HG02981 (cell line): ENCODE results near the gene YRDC.

Experiments used
- ATAC-seq: cut with Tn5 transposase; IDR thresholded peaks from one replicate; pipeline ENCODE4 v1.9.1; 2021; ENCODE audit warnings: mild to moderate bottlenecking, moderate library complexity; ENCODE audit not compliant: unreplicated experiment

YRDC gene, protein sequence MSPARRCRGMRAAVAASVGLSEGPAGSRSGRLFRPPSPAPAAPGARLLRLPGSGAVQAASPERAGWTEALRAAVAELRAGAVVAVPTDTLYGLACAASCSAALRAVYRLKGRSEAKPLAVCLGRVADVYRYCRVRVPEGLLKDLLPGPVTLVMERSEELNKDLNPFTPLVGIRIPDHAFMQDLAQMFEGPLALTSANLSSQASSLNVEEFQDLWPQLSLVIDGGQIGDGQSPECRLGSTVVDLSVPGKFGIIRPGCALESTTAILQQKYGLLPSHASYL

DNA sequence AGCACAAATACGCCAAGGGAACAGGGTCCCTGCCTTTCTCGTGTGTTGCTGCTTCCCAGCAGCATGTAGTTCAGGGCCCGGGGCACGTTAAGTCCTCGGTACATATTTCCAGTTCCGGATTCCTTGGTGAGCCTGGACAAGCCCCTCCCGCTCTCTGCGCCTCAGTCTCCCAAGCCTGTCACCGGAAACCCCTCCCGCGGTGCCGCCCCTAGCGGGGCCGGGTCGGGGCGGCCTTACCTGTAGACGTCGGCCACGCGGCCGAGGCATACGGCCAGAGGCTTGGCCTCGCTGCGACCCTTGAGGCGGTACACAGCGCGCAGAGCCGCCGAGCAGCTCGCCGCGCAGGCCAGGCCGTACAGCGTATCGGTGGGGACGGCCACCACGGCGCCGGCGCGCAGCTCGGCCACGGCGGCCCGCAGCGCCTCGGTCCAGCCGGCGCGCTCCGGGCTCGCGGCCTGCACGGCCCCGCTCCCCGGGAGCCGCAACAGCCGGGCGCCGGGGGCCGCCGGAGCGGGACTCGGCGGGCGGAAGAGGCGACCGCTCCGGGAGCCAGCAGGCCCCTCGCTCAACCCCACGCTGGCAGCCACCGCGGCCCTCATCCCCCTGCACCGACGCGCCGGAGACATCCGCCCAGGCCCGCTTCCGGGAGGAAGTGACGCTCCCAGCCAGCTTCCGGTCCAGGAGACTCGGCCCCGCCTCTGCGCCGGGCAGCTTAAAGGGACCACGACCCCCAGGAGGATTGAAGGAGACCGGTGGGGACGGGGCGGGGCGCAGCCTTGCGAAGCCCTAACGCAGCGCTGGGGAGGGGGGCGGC lies at the start of gene YRDC, which contains the start of gene C1orf122:
Gene YRDC (minus strand): TSS at position 654 of the 814 bp plus-strand sequence. CDS start 28 bp downstream, at position 626.
Gene C1orf122 (plus strand): TSS at position 236 of the 814 bp plus-strand sequence. CDS start 615 bp downstream, outside the sequence.
- peak; percentile 84 for ATAC-seq

DNA sequence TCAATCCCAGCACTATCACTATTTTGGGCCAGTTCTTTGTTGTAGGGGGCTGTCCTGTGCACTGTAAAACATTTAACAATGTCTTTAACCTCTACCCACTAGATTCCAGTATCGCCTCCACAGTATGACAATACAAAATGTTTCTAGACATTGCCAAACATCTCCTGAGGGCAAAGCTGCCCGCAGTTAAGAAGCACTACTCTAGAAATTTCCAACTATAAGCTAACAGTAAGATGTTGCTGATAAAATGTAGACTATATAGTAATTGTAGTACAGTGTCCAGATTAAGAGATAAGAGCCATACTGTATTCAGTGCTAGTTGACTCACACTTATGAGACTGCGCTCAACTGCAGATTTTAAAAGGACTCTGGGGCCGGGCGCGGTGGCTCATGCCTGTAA lies 46.4 kb upstream of the YRDC start:
- no peak for ATAC-seq

DNA sequence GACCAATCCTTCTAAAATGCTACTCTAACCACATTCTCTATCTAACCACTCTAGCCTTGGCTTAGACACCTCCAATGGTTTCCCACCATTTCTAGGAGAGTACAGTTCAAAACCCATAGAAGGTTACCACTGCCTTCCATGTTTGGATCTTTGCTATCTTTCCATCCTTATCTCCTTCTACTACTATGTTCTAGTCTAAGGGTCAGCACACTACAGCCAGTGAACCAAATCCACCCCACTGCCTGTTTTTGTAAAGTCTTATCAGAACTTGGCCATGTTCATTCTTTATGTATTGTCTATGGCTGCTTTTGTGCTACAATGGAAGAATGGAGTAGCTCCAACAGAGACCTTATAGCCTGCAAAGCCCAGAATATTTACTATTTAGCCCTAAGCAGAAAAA lies 45.1 kb upstream of the YRDC start:
- ATAC-seq = no peak

DNA sequence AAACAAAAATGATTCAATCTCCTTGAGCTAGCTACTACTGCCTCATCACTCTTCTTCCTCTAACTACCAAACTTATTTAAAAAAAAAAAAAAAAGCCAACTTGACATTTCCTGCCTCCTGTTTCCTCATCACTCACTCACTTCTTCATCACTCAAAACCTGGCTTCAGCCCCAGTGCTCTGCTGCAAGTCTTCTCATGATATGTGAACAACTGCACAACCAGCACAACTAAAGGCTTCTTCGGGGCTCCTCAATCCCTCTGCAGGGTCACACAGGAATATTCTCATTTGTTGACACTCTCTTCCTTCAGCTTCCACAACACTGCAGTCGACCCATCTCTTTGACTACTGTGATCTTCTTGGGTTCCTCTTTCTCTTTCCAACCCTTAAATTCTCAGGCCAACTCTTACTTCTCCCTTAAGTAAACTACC lies 43.8 kb upstream of the YRDC start:
- no peak for ATAC-seq

DNA sequence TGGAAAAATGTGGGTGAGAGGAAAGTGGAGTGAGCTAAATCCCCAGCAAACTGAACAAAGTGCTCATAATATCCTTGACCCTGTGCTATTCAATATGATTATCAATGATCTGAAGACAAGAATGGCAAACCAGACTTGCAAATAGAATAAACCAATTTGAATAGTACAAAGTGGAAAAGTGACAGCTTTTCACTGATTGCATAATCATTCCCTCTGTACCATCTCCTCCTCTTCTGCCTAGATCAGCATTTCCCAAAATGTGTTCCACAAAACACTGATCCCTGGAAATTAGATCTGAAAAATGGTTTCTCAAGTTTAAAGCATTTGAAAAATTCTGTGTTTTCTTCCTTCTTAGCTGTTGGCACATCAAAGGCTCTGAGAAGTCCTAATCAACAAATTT lies 43.3 kb upstream of the YRDC start:
- no peak for ATAC-seq

DNA sequence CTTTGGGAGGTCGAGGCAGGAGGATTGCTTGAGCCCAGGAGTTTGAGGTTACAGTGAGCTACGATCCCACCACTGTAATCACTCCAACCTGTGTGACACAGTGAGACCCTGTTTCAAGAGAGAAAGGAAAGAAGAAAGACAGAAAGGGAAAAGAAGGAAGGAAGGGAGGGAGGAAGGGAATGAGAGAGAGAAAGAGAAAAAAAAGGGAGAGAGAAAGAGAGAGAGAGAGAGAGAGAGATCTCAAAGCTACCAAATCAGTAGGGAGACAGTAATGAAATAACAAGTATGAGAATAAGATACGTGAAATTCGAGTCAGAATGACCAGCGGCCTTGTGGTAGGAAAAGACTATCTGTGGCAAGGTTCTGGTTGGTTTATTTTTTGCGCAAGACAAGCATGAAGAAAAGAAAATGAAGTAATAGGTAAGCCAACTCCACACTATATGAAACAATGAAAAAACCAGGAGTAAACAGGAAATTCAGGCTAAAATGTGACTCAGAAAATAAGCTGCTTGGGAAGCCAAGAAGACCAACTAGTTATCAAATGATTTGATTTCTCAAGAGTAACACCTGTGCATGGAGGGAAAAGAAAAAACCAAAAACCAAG lies 42.4 kb upstream of the YRDC start:
- ATAC-seq = no peak

DNA sequence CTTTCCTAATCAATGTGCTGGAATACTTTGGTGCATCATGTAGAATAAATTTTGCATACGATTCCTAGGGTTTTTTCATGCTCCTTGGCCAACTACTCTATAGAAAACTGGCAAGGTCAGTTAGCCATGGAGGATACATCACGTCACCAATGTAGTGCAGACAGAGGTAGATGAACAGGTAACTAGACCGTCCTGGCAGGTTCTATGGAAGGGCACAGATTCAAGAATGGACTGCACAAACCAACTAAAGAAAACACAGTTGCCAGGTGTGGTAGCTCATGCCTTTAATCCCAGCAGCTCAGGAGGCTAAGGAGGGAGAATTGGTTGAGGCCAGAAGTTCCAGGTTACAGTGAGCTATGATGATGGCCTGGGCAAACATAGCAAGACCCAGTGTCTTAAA lies 41.5 kb upstream of the YRDC start:
- ATAC-seq = no peak

DNA sequence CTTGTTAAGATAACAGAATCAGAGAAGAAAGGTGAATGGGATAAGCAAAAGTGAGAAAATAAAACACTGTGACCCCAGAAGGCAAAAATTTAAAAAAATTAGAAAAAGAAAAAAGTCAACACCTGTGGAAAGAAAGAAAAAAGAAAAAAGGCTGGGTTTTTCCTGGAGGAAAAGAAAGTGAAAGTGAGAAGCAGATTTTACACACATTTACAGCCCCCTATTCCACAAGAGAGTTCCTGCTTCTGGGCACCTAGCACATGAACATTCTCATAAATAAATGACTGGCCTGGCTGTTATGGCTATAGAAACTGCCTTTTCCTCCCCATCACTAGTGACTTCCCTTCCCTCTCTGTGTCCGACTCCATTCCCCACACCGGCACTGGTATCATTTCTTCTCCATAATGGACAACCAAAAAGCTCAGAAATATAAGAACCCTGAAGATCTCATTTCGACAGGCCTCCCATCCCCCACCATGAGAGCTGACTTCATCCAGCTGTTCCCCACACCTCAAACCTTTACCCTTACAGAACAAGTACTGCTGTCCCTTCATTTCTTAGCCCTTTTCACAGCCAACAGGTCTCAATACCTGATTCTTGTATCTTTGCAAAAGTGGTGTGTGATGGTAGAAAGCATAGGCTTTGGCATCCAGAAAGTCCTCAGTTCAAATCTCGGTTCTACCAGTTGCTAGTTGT lies 38.8 kb upstream of the YRDC start:
- no peak for ATAC-seq

DNA sequence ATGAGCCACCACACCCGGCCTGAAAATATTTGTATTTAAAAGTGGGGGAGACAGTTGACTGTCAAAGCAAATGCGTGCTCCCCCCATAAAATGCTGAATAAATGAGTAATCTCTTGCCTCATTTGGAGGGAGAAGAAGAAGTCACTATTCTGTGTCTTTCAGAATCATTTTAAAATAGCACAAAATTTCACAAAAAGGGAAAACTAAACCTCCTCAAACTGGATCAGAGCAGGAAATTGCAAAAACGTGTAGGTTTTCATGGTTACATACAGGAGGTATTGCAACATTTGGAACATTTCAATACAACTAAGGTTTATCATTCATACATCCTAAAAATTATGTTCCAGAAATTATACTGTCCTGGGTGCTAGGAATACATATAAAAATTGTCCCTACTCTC lies 37.8 kb upstream of the YRDC start:
- no peak for ATAC-seq

DNA sequence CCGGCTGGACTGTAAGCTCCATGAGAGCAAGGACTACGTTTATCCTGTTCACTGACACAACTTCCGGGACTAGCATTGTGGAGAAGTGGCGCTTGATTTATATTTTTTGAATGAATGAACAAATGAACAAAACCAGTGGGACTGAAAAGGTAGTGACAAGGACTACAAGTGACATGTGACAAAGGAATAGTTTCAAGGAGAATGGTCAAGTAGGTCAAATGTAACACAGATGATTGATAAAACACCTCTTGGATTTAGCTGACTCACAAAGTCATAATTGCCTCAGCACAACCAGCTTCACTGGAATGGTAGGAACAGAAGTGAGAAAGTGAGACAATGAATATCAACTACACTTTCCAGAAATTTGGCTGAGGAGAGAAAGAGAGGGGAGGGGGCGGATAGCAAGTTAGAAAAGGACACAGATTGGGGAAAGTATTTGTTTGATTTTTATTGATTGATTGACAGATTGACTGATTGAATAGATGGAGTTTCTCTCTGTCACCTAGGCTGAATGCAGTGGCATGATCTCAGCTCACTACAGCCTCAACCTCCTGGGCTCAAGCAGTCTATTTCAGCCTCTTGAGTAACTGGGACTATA lies 37.1 kb upstream of the YRDC start:
- no peak for ATAC-seq

DNA sequence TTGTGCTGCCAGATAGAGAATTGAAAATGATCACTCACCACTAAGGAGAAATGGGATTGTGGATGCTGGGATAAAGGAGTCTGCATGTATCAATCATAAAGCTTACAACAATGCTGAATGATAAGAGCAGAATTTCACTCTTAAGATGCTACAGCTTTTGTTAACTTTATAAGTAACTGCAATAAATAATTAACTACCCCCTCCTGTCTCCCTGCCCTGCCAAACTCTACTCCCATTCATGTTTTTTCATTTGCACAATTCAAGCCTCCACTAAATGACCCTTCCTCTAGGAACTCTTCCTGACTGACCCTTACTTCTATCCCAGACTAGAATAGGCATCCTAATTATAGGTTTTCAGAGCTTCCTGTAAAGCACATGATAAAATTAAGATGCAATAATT lies 36.5 kb upstream of the YRDC start:
- ATAC-seq = no peak

DNA sequence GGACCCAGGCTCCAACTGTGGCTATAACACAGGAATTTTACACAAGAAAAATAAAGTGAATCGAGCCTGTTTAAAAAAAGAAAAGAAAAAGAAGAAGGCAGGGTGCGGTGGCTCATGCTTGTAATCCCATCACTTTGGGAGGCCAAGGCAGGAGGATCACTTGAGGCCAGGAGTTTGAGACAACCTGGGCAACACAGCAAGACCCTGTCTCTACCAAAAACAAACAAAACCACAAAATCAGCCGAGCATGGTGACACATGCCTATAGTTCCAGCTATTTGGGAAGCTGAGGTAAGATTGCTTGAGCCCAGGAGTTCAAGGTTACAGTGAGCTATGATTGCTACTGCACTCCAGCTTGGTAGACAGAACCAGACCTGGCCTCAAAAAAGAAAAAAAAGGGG lies 33.6 kb upstream of the YRDC start:
- ATAC-seq = no peak

DNA sequence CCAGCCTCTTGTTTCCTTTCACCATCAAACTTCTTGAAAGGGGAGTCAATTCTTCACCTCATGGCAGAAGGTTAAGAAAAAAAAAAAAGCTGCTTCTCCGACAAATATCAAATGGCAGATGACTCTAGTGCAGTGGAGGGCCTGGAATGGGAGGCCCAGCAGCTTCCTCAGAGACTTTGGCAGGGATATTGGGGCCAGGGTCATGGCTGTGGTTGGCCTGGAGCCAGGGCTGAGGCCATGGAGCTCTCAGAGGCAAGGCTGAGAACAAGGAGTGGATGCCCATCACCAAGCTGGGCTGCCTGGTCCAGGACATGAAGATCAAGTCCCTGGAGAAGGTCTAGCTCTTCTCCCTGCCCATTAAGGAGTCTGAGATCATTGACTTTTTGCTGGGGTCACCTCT lies 32.7 kb upstream of the YRDC start:
- no peak for ATAC-seq

DNA sequence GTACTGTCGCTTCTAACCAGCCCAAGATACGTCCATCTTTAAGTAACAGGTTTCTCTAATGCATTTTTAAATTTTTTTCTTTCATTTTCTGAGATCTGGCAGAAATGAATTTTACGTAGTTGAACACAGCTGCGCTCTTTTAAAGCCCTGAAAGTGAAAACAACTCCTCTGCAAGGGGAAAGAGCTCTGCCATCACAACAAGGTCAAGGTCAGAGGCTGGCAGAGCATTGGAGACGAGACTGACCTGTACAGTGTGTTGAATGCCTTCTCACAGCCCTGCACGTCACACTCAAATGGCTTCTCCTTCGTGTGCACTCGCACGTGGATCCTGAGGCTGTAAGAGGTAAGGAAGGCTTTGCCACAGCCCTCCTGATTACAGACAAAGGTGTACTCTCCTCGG lies 31.7 kb upstream of the YRDC start:
- ATAC-seq = no peak

DNA sequence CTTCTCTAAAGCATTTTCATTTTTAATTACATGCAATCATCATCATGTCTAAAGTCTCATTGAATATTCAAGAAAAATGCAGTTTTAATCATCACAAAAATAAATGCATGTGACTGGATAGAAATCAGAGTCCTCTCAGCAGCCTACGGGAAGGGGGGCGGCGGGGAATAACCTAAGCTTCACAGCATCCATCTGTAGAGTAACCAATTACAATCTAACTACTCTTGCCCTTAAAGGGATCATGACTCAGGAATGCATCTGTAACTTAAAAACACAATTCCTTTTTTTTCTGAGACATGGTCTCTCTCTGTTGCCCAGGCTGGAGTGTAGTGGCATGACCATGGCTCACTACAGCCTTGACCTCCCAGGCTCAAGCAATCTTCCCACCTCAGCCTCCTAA lies 28.8 kb upstream of the YRDC start:
- ATAC-seq = no peak

DNA sequence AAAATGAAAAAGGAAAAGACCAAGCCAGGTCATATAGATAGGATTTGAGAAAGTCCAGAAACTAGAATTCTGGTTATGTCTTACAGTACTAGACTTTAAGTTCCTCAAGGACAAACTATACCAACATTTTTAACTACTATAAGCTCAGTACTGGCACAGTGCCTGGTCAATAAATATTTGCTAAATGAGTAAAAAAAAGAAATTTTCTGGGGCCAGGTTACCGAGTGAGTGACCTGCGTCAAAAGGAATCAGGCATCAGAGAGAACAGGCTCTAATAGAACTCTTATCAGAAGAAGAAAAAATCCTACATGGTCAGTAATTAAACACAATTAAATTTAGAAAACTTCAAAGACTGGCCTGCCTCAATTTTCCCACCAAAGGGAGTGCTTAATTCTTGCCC lies 23.8 kb upstream of the YRDC start:
- ATAC-seq = no peak

DNA sequence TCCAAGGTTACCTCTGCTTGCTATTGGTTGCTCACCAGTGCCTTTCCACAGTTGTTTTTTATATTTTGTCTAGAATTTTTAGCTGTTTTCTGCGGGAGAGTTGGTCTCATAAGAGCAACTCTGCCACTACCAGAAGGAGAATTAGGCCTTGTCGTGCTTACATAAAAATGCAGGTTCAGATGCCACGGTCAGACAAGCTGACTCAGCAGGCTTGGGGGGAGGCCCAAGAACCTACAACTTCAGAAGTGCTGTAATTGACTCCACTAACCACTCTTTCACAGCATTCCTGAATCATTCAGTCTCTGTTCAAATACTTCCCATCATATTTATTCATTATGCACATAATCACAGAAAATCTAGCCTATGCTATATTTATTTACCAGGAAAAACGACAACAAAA lies 23.1 kb upstream of the YRDC start:
- ATAC-seq = no peak

DNA sequence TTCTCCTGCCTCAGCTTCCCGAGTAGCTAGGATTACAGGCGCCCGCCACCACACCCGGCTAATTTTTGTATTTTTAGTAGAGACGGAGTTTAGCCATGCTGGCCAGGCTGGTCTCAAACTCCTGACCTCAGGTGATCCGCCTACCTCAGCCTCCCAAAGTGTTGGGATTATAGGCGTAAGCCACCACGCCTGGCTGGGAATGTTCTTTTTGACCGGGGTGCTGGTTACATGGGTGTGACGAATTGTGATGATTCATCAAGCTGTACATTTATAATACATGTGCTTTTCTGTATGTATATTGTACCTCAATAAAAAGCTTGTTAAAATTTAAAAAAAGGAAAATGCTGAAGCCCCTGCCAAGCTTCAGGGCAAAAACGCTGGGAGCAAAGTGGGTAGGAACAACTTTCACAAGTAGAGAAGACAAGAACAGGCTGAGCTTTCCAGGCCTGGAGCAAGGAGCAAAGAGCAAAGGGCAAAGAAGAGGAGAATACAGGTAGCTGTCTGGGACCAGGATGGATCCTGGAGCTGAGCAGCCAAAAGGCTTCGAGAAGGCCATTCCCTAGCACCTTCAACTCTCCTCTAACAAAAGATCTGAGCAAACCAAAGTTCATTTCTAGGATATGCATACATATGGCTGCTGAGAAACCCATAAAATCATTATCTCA lies 20.5 kb upstream of the YRDC start:
- no peak for ATAC-seq

DNA sequence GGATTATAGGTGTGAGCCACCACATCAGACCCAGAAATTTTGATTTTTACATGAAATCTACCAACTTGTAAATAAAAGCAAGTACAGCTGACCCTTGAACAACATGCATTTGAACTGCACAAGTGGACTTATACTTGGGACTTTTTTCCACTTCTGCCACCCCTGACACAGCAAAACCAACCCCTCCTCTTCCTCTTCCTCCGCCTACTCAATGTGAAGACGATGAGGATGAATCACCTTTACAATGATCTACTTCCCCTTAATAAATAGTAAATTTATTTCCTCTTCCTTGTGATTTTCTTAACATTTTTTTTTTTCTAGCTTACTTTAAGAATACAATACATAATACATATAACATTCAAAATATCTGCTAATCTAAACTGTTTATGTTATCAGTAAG lies 17.5 kb upstream of the YRDC start:
- no peak for ATAC-seq

DNA sequence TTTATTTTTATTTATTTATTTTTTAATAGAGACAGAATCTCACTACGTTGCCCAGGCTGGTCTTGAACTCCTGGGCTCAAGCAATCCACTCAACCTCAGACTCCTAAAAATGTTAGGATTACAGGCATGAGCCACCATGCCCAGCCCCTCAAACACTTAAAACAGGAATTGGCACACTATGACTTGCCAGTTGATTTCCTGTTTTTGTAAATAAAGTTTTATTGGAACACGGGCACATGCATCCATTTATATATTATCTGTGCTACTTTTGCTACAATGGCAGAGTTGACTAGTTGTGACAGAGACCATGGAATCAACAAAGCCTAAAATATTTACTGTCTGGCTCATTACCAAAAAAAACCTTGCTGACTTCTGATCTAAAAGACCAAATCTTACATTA lies 16.0 kb upstream of the YRDC start:
- ATAC-seq = no peak
